NCI-H82 treated with DMSO at 0.1 percent for 48 hours (cell line): Measurements from ENCODE around the gene UPB1.
"Not testable (repeated sequence)": the region's sequence is repeated elsewhere in the genome, so short reads cannot be mapped to it uniquely, and the experiment has no call there.

Source experiments
- DNase-seq: peaks from one replicate; lab custom pipeline; 2025; ENCODE audit not compliant: unreplicated experiment; lab: John Stamatoyannopoulos, UW

Gene UPB1

DNA sequence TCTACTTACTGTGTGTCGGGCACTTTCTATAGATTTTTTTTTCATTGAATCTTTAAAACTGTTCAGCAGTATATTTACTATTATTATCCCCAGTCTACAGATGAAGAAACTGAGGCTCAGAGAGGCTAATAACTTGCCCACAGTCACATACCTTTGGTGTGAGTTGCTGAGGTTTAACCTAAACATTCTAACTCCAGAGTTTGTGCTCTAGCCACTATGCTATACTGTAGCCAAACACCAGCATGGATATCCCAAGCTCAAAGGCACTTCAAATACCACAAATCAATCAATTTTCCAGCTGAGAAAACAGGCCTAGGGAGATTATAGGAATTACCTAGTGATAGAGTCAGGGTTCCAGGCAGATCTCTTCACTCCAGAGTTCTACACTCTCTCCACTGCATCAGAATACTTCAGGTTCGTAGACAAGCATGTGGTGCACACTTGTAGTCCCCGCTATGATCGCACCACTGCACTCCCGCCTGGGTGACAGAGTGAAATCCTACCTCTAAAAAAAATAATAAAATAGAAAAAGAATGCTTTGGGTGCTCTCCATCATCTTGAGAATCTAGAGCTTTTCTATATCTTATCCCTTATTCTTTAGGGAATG, 20.4 kb upstream of the UPB1 start:
- DNase-seq, result no peak

GRCh38 chr22:24481641-24482040, 13.5 kb upstream of the UPB1 start:
- no peak for DNase-seq

- DNase-seq, result no peak
Measured at GRCh38 chr22:24482575-24482974, 12.6 kb upstream of the UPB1 start.

GRCh38 chr22:24482998-24483397, 12.1 kb upstream of the UPB1 start:
- no peak for DNase-seq

DNA sequence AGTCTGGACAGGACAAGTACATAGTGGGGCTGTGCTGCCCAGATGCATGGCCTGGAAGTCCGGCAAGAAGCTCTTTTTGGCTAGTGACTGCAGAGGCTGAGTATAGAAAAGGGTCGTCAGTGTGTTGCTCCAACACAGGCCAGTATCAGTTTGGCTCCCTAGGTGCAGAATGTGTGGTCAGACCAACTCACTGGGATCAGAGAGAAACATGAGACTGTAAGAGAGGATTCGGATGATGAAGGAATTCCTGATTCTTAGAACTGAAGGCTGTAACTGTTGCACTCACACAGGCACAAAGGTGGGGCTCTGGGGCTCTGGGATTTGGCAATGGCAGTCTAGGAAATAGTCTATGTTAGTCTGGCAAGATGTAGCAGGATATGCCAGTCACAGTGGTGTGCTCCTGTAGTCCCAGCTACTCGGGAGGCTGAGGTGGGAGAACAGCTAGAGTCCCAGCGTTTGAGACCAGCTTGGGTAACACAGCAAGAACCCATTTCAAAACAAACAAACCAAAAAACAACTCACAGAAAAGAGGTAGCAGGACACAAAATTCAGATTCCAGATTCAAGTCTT, 11.1 kb upstream of the UPB1 start:
- no peak for DNase-seq

DNA sequence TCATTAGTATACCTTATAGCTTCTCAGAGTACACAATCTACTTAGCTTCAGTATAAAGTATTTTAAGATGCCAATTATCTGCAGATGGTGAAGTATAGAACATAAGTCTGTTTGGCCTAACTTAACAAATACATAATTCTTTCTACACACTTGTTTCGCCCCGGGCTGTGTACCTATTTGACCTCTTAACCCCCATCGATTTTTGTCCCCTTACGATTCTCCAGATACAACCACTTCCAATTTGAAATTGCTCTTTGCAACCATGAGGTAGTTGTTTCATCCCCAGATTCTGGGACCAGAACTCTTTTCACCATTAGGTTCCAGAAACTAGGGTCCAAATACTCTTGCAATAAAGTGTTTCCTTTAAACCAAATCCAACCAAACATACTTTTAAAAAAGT, 10.0 kb upstream of the UPB1 start:
- no peak for DNase-seq

- DNase-seq, result no peak
Measured at GRCh38 chr22:24485608-24486007, 9.5 kb upstream of the UPB1 start.

GRCh38 chr22:24486501-24486921, 8.6 kb upstream of the UPB1 start:
- no peak for DNase-seq

DNA sequence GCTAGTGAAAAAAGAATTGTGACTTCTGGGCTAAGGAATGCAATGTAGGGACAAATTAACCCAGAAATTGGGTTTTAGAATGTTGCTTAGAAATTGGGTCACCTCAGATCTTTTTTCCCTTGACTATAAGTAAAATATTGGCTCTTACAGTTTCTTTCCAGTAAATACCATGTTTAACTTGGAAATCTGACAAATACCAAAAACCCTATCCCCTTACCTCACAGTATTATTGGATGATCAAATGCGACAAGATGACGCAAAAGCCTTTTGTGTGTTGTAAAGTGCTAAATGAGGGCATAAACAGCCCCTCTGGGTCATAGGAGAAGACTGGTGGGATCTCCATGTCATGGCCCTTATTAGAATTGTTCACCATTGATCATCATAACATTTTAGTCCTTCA, 6.1 kb upstream of the UPB1 start:
- DNase-seq, result no peak

GRCh38 chr22:24489434-24489833, 5.7 kb upstream of the UPB1 start:
- not testable (repeated sequence) for DNase-seq

GRCh38 chr22:24492391-24492790, 2.7 kb upstream of the UPB1 start:
- DNase-seq, result no peak

- DNase-seq, result no peak
Measured at GRCh38 chr22:24494167-24494527, 985 bp upstream of the UPB1 start.

DNA sequence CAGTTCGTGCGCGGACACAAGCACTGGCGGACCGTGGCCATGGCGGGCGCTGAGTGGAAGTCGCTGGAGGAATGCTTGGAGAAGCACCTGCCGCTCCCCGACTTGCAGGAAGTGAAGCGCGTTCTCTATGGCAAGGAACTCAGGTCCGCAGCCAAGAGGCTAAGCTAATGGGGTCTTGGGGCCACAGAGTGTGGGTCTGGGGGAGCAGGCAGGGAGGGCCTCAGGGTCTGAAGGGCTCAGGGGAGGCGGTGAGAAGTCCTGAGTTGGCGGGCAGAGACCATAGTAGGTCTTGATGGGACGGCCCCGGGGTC, 188 bp downstream of the UPB1 start:
- DNase-seq, result no peak

GRCh38 chr22:24496234-24496633, 1.1 kb downstream of the UPB1 start:
- peak; percentile 61 for DNase-seq

DNA sequence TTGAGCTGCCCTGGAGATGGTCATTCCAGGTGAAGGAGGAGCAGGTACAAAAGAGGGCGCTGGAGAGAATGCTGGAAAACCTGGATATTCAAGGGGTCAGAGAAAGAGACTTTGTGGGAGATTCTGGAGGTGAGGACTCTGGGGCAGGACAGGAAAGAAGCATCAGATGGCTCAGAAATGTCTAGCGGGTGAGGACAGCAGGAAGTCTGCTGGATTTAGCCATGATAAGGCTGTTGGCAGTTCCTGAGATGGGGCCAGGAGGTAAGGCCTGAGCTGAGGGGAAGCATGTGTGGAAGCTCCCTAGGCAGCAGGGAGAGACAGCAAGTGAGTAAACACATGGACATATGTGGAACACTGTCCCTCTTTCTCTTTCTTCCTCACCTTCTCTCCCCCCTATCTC, 1.5 kb downstream of the UPB1 start:
- peak; percentile 13 for DNase-seq

DNA sequence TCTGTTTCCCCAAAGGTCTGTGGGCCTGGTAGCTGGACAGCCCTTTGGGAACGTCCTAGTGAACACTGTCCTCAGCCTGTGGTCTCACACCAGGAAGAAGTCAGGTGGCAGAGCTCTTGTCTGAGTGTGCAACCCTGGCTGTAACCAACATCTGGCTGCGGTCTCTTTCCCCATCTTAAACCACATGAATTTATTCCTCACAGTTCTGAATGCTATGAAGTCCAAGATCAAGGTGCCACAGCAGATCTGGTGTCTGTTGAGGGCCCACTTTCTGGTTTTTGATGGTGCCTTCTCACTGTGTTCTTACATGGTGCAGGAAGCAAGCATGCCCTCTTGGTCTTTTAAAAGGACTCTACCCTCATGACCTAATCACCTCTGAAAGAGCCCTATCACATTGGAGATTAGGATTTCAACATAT, 2.7 kb downstream of the UPB1 start:
- DNase-seq, result no peak

GRCh38 chr22:24498824-24499223, 3.7 kb downstream of the UPB1 start:
- DNase-seq, result no peak

DNA sequence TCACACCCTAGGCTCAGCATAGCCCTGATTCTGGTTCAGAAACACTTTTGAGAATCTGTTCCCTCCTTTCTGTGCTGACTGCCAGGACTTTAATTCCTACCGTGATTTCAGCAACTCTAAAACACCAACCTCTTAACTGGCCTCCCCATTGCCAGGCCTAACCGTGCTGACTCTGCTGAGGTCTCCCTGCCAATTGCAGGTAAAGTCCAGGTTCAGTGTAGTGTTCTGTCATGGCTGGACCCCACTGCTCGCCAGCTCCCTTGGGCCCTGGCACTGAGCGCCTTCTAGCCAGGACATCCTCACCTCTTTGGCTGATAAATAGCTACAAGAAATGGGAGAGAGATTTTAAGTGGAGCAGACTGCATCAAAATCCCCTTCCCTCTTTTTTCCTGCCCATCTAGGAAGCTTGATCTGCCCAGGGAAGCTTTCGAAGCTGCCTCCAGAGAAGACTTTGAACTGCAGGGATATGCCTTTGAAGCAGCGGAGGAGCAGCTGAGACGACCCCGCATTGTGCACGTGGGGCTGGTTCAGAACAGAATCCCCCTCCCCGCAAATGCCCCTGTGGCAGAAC, 4.7 kb downstream of the UPB1 start:
- DNase-seq, result no peak

DNA sequence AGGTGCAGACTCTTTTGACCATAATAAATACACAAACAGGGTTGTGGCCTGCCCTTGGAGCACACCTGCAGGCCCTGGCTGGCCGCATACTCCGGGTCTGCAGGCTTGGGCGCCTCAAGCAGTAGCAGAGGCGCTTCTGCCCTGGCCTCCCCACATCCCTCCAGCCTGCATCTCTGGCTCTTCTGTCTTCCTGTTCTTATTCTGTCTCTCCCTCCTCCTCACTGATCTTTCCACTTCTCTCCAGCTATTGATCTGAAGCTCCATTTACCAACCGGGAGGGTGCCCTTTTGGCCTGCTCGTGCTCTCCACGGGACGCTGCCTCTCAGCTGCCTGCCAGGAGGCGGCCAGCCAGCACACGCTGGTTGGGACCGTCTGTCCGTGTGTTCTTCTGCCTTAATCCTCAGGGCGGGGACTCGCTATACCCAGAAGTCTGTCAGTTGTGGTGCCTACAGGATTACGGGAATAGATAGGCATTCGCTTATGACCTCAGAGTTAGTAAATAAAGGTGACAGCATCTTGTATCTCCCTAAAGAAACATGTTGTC, 5.2 kb downstream of the UPB1 start:
- peak; percentile 64 for DNase-seq

- DNase-seq, result no peak
Measured at GRCh38 chr22:24501301-24502005, 6.3 kb downstream of the UPB1 start.

DNA sequence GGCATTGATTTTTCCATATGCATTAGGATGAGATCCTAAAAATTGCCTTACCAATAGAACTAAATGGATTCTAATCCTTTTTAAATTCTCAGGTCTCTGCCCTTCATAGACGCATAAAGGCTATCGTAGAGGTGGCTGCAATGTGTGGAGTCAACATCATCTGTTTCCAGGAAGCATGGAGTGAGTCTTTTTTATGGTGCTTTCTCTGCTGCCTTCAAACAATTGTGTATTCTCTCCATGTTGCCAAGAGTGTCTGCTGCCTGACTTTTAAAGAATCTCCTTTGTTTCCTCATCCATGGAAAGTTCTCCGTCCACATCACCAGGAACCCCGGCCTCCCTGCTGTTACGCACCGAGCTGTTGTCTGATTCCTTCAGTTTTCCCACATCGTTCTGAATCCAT, 6.9 kb downstream of the UPB1 start:
- no peak for DNase-seq

GRCh38 chr22:24502541-24502940, 7.4 kb downstream of the UPB1 start:
- no peak for DNase-seq
